HepG2 (cell line): ENCODE results near the gene MIB2. TPM values are rescaled to one million over a fixed set of nuclear protein-coding genes. Genes with fewer than 3 reads are reported as not detected.
A peak's percentile ranks its signal among the peaks of the same experiment; 100 is the strongest.

Experiments
- CAMTA2 ChIP-seq: sonication (generic); formaldehyde crosslinking; IDR thresholded peaks from 2 replicates; pipeline ENCODE4 v1.4.0; 2020; ENCODE audit warnings: mild to moderate bottlenecking, missing genetic modification reagents, borderline replicate concordance
- FLYWCH1 ChIP-seq: sonication (generic); formaldehyde crosslinking; IDR thresholded peaks from 2 replicates; pipeline ENCODE4 v1.8.1; 2023; ENCODE audit warnings: mild to moderate bottlenecking, missing genetic modification reagents
- MZF1 ChIP-seq: sonication (generic); formaldehyde crosslinking; IDR thresholded peaks from 2 replicates; pipeline ENCODE4 v1.8.1; 2023; ENCODE audit warnings: mild to moderate bottlenecking, missing genetic modification reagents, borderline replicate concordance
- NCOA5 ChIP-seq: sonication (generic); formaldehyde crosslinking; IDR thresholded peaks from 2 replicates; pipeline ENCODE4 v1.4.0; 2020; ENCODE audit warnings: missing genetic modification reagents
- NONO ChIP-seq, 2 experiments: fragments of 450-650 bp in 1 of 2; sonication (generic) in 1 of 2; formaldehyde crosslinking in 1 of 2; IDR thresholded peaks in 1 of 2; conservative IDR thresholded peaks in 1 of 2; 2 replicates each; pipeline versions ENCODE4 v1.6.1 to v1.8.0; 2017 to 2022; ENCODE audit warnings: mild to moderate bottlenecking in 1 of 2, missing genetic modification reagents in 1 of 2, moderate library complexity in 1 of 2
- PPARG ChIP-seq: conservative IDR thresholded peaks from 2 replicates; pipeline ENCODE4 v1.6.1; 2016; ENCODE audit warnings: missing biosample characterization, missing genetic modification reagents
- RBM39 ChIP-seq: fragments of 200-400 bp; formaldehyde crosslinking; IDR thresholded peaks from one replicate; pipeline ENCODE4 v1.6.1; 2018; ENCODE audit warnings: antibody characterized with exemption, mild to moderate bottlenecking, low read depth, low read length; ENCODE audit not compliant: poor library complexity, severe bottlenecking
- SAFB2 ChIP-seq: sonication (generic); formaldehyde crosslinking; IDR thresholded peaks from 2 replicates; pipeline ENCODE4 v1.5.1; 2020; ENCODE audit warnings: missing genetic modification reagents, low read depth, mild to moderate bottlenecking, borderline replicate concordance
- SSRP1 ChIP-seq: IDR thresholded peaks from 2 replicates; pipeline ENCODE4 v1.6.1; 2016; ENCODE audit warnings: control low read depth
- TOPORS ChIP-seq: sonication (generic); formaldehyde crosslinking; IDR thresholded peaks from 2 replicates; pipeline ENCODE4 v1.8.0; 2023; ENCODE audit warnings: mild to moderate bottlenecking, missing genetic modification reagents
- ZFP36L1 ChIP-seq: sonication (generic); formaldehyde crosslinking; IDR thresholded peaks from 2 replicates; pipeline ENCODE4 v1.8.0; 2022; ENCODE audit warnings: mild to moderate bottlenecking, missing genetic modification reagents, moderate library complexity
- ZKSCAN5 ChIP-seq: sonication (generic); formaldehyde crosslinking; IDR thresholded peaks from 2 replicates; pipeline ENCODE4 v1.5.1; 2020; ENCODE audit warnings: mild to moderate bottlenecking, missing genetic modification reagents
- ZMYM3 ChIP-seq: sonication (generic); formaldehyde crosslinking; IDR thresholded peaks from 2 replicates; pipeline ENCODE4 v1.5.1; 2020; ENCODE audit warnings: mild to moderate bottlenecking, missing genetic modification reagents
- ZNF124 ChIP-seq: sonication (generic); formaldehyde crosslinking; IDR thresholded peaks from 2 replicates; pipeline ENCODE4 v1.4.0; 2020; ENCODE audit warnings: missing genetic modification reagents
- ZNF274 ChIP-seq: sonication (generic); formaldehyde crosslinking; IDR thresholded peaks from 2 replicates; pipeline ENCODE4 v1.5.1; 2020; ENCODE audit warnings: mild to moderate bottlenecking, missing genetic modification reagents
- ZNF350 ChIP-seq: sonication (generic); formaldehyde crosslinking; IDR thresholded peaks from 2 replicates; pipeline ENCODE4 v1.4.0; 2020; ENCODE audit warnings: mild to moderate bottlenecking, low read depth, missing genetic modification reagents, borderline replicate concordance
- ZNF781 ChIP-seq: sonication (generic); formaldehyde crosslinking; IDR thresholded peaks from 2 replicates; pipeline ENCODE4 v1.5.1; 2020; ENCODE audit warnings: borderline replicate concordance, mild to moderate bottlenecking, missing genetic modification reagents; ENCODE audit errors: not compliant biosample characterization
- ZSCAN21 ChIP-seq: sonication (generic); formaldehyde crosslinking; IDR thresholded peaks from 2 replicates; pipeline ENCODE4 v1.8.0; 2022; ENCODE audit warnings: mild to moderate bottlenecking, missing genetic modification reagents, moderate library complexity, borderline replicate concordance
- polyA plus RNA-seq, 8 experiments: library from polyadenylated mRNA; depleted of rRNA in 3 of 8; stranded (reverse) in 7 of 8; unstranded in 1 of 8; fragments of >200 nt; fragmentation: Illumina TruSeq in 4 of 8; extraction: Trizol in 4 of 8; gene quantifications; 2 replicates each; pipeline versions ENCODE4 v1.2.1 to v1.2.3, GENCODE V29; 2011 to 2016; ENCODE audit warnings: low read depth in 4 of 8, missing spikeins in 1 of 8, mixed read lengths in 1 of 8; ENCODE audit not compliant: insufficient read depth in 1 of 8
- total RNA-seq, 5 experiments: library from RNA; depleted of rRNA; stranded (reverse); fragments of >200 nt; fragmentation: Illumina TruSeq; extraction: Trizol; gene quantifications; 2 replicates each; pipeline ENCODE4 v1.2.3, GENCODE V29; 2016; ENCODE audit warnings: low read depth in 1 of 5
- TF ChIP-seq, protein P1 (sequence below): sonication (generic); formaldehyde crosslinking; IDR thresholded peaks from 2 replicates; pipeline ENCODE4 v1.4.0; 2020; ENCODE audit warnings: missing genetic modification reagents, low read depth, mild to moderate bottlenecking, borderline replicate concordance
- TF ChIP-seq, protein P2 (sequence below): sonication (generic); formaldehyde crosslinking; IDR thresholded peaks from 2 replicates; pipeline ENCODE4 v1.9.0; 2021; ENCODE audit warnings: missing genetic modification reagents, mild to moderate bottlenecking, borderline replicate concordance
- TF ChIP-seq, protein P3 (sequence below): sonication (generic); formaldehyde crosslinking; IDR thresholded peaks from 2 replicates; pipeline ENCODE4 v1.5.0; 2020; ENCODE audit warnings: missing genetic modification reagents
- TF ChIP-seq, protein P4 (sequence below): sonication (generic); formaldehyde crosslinking; IDR thresholded peaks from 2 replicates; pipeline ENCODE4 v1.8.0; 2022; ENCODE audit warnings: missing genetic modification reagents, mild to moderate bottlenecking, moderate library complexity, borderline replicate concordance
- TF ChIP-seq, protein P5 (sequence below): sonication (generic); formaldehyde crosslinking; IDR thresholded peaks from 2 replicates; pipeline ENCODE4 v1.8.1; 2023; ENCODE audit warnings: missing genetic modification reagents, mild to moderate bottlenecking, borderline replicate concordance

MIB2 gene
- total and polyA plus RNA-seq, 2 of the 13 experiments (the other 11 are each of a cell fraction or from before 2014, with no cell fraction given): 19.9 to 30.4 TPM

DNA sequence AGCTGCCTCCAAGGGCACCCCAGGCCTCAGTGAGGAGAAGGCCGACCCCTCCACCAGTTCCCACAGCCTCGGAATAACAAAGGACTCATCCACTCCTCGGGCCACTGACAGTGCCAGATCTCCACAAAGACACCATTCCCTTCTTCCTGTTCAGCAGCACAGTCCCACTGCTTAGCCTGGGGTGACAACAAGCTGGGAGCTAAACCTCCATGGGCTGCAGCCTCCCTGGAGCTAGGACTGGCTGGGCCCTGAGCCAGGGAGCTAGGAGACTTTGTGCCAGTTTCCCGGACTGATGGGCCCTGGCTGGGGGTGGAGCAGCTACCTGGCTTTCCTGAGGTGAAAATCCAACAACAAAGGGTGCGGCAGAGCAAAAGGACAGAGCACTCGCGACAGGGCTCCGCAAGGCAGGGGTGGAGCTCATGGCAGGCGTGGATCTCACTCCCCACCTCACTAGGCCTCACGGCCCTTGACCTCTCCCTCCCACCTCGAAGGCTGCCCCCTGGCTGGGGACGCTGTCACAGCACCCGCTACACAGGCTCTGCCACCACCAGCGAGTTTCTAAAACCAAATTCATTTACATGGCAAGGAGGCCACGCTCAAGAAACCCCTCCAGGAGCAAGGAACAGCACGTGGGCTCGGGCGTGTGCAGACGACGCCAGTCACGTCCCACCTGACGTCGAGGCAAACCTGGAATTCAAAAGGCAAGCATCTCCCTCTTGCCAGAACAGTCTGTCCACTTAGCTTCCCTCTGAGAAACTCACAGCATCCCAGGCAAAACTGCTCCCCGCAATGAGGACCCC is 63.5 kb downstream of the MIB2 start (continued):
- TF ChIP-seq, protein P1, sequence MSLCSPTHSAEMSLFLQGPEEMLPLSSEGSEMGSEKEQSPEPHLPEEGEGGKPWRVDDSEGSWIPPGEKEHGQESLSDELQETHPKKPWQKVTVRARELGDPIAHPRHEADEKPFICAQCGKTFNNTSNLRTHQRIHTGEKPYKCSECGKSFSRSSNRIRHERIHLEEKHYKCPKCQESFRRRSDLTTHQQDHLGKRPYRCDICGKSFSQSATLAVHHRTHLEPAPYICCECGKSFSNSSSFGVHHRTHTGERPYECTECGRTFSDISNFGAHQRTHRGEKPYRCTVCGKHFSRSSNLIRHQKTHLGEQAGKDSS (CRISPR knock-in tag): peak; percentile 24; the same call in 1 of the 2 replicates
- TF ChIP-seq ZSCAN21 (CRISPR knock-in tag): peak; percentile 93
- no peak for TF ChIP-seq NONO (IDR thresholded peaks at IDR 0.05)
- peak; percentile 73 for TF ChIP-seq NONO (CRISPR knock-in tag; conservative IDR thresholded peaks at IDR 0.05)
- TF ChIP-seq CAMTA2 (CRISPR knock-in tag): 0 out of 2 replicates have a peak, but pooled peaks have one; percentile 68
- TF ChIP-seq, protein P2, sequence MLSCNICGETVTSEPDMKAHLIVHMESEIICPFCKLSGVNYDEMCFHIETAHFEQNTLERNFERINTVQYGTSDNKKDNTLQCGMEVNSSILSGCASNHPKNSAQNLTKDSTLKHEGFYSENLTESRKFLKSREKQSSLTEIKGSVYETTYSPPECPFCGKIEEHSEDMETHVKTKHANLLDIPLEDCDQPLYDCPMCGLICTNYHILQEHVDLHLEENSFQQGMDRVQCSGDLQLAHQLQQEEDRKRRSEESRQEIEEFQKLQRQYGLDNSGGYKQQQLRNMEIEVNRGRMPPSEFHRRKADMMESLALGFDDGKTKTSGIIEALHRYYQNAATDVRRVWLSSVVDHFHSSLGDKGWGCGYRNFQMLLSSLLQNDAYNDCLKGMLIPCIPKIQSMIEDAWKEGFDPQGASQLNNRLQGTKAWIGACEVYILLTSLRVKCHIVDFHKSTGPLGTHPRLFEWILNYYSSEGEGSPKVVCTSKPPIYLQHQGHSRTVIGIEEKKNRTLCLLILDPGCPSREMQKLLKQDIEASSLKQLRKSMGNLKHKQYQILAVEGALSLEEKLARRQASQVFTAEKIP: no peak
- no peak for TF ChIP-seq SAFB2 (CRISPR knock-in tag)
- TF ChIP-seq, protein P3, sequence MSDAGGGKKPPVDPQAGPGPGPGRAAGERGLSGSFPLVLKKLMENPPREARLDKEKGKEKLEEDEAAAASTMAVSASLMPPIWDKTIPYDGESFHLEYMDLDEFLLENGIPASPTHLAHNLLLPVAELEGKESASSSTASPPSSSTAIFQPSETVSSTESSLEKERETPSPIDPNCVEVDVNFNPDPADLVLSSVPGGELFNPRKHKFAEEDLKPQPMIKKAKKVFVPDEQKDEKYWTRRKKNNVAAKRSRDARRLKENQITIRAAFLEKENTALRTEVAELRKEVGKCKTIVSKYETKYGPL: no peak
- no peak for TF ChIP-seq RBM39
- peak; percentile 26; the same call in 1 of the 2 replicates for TF ChIP-seq ZNF274 (CRISPR knock-in tag)
- peak; percentile 75 for TF ChIP-seq ZNF350
- no peak for TF ChIP-seq ZNF781
- TF ChIP-seq ZFP36L1 (CRISPR knock-in tag): no peak
- no peak for TF ChIP-seq NCOA5 (CRISPR knock-in tag)
- no peak for TF ChIP-seq FLYWCH1
- TF ChIP-seq, protein P4, sequence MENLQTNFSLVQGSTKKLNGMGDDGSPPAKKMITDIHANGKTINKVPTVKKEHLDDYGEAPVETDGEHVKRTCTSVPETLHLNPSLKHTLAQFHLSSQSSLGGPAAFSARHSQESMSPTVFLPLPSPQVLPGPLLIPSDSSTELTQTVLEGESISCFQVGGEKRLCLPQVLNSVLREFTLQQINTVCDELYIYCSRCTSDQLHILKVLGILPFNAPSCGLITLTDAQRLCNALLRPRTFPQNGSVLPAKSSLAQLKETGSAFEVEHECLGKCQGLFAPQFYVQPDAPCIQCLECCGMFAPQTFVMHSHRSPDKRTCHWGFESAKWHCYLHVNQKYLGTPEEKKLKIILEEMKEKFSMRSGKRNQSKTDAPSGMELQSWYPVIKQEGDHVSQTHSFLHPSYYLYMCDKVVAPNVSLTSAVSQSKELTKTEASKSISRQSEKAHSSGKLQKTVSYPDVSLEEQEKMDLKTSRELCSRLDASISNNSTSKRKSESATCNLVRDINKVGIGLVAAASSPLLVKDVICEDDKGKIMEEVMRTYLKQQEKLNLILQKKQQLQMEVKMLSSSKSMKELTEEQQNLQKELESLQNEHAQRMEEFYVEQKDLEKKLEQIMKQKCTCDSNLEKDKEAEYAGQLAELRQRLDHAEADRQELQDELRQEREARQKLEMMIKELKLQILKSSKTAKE: 0 out of 2 replicates have a peak, but pooled peaks have one; percentile 20
- peak; percentile 71; the same call in 1 of the 2 replicates for TF ChIP-seq ZMYM3 (CRISPR knock-in tag)
- 0 out of 2 replicates have a peak, but pooled peaks have one; percentile 24 for TF ChIP-seq ZNF124 (CRISPR knock-in tag)
- TF ChIP-seq TOPORS (CRISPR knock-in tag): no peak
- TF ChIP-seq SSRP1 (CRISPR knock-in tag): no peak
- TF ChIP-seq, protein P5, sequence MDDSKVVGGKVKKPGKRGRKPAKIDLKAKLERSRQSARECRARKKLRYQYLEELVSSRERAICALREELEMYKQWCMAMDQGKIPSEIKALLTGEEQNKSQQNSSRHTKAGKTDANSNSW (CRISPR knock-in tag): no peak
- TF ChIP-seq PPARG (CRISPR knock-in tag): peak; percentile 50; the same call in 1 of the 2 replicates
- 0 out of 2 replicates have a peak, but pooled peaks have one; percentile 18 for TF ChIP-seq MZF1 (CRISPR knock-in tag)
- TF ChIP-seq ZKSCAN5 (CRISPR knock-in tag): no peak
